Thyroid gland (tissue), 4 donors: ENCODE results near the gene SPTB.

ENCODE experiments used
- POLR2A ChIP-seq, 2 donors: fragments of 450-650 bp; IDR thresholded peaks; one replicate each; pipeline ENCODE4 v1.6.1; 2017; ENCODE audit warnings: antibody characterized with exemption in 2 of 2, mild to moderate bottlenecking in 2 of 2, moderate library complexity in 1 of 2
- TF ChIP-seq, protein P1 (sequence below), 6 experiments: fragments of 200-600 bp in 3 of 6; fragments of 450-650 bp in 3 of 6; sonication (generic) in 3 of 6; IDR thresholded peaks; one replicate each; pipeline ENCODE4 v1.5.1; 2016 to 2019; ENCODE audit warnings: antibody characterized with exemption in 6 of 6, mild to moderate bottlenecking in 2 of 6, inconsistent platforms in 1 of 6, moderate library complexity in 1 of 6

DNA sequence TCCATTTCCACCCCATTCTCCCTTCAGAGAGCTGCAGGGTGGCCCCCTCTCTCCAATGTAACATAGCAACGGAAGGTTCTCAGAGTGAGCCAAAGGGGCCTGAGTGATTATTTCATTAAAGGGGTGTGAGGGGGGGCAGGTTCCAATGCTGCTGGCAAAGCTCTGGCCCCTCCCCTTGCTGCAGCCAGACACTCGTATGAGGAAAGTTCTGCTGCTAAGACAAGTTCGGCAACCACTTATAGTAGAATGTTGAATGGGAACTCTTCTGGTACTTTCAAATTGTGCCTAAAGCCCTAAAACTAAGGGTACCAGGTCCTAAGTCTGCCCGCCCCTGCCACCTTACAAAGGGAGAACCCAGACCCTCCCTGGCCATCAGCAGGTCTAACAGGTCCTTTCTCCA, 125.7 kb downstream of the SPTB start:
- TF ChIP-seq, protein P1, sequence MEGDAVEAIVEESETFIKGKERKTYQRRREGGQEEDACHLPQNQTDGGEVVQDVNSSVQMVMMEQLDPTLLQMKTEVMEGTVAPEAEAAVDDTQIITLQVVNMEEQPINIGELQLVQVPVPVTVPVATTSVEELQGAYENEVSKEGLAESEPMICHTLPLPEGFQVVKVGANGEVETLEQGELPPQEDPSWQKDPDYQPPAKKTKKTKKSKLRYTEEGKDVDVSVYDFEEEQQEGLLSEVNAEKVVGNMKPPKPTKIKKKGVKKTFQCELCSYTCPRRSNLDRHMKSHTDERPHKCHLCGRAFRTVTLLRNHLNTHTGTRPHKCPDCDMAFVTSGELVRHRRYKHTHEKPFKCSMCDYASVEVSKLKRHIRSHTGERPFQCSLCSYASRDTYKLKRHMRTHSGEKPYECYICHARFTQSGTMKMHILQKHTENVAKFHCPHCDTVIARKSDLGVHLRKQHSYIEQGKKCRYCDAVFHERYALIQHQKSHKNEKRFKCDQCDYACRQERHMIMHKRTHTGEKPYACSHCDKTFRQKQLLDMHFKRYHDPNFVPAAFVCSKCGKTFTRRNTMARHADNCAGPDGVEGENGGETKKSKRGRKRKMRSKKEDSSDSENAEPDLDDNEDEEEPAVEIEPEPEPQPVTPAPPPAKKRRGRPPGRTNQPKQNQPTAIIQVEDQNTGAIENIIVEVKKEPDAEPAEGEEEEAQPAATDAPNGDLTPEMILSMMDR (IDR thresholded peaks at IDR 0.05), result no peak
- no peak for TF ChIP-seq POLR2A (IDR thresholded peaks at IDR 0.05)
